ENCODE data around the gene INSIG2. TPM values are rescaled to one million over a fixed set of nuclear protein-coding genes. Genes with fewer than 3 reads are reported as not detected.
"Not testable (repeated sequence)": the region's sequence is repeated elsewhere in the genome, so short reads cannot be mapped to it uniquely, and the experiment has no call there.

The INSIG2 gene
- total RNA-seq, 2 donors from 2014 or later: 10.9 to 12.5 TPM

GRCh38 chr2:118091140-118091478 lies 2.8 kb downstream of the INSIG2 start:
- Mint-ChIP-seq H3K4me3 (no peak overlapping the region), H3K27me3 (ENCODE audit: insufficient read depth) (no peaks in the 10 kb centered on the region), H3K27ac (no peak overlapping the region), H3K9me3 (no peaks in the 10 kb centered on the region), H3K4me1 (peaks cover 18% of the 10 kb centered on the region), H3K36me3 (ENCODE audit: low read depth) (no peaks in the 10 kb centered on the region)
- Histone ChIP-seq H3K9me3 (ENCODE audit: control insufficient read depth, low read length) (no peaks in the 10 kb centered on the region), H3K4me1 (ENCODE audit: control insufficient read depth, insufficient read depth, low read length) (no peaks in the 10 kb centered on the region), H3K27me3 (ENCODE audit: control insufficient read depth, insufficient read depth, low read length, poor library complexity, severe bottlenecking) (no peaks in the 10 kb centered on the region), H3K27ac (ENCODE audit: low read depth, low read length) (no peak overlapping the region), H3K36me3 (ENCODE audit: control insufficient read depth, insufficient read depth, low read length) (no peaks in the 10 kb centered on the region), H3K4me3 (ENCODE audit: low read length) (no peak overlapping the region), H3K9ac (ENCODE audit: extremely low read depth, low read length, poor library complexity, severe bottlenecking) (no peak overlapping the region)
- WGBS, 2 experiments (ENCODE audit: insufficient coverage in 1 of 2, insufficient read length in 1 of 2): 78 to 81% methylated on average over 2 of the region's 2 CpGs
- no peak for DNase-seq
- TF ChIP-seq CTCF (conservative IDR thresholded peaks at IDR 0.05): no peak

- no peak for TF ChIP-seq CTCF (conservative IDR thresholded peaks at IDR 0.05)
- Histone ChIP-seq H3K27ac (ENCODE audit: low read depth, low read length) (no peak overlapping the region), H3K9ac (ENCODE audit: extremely low read depth, low read length, poor library complexity, severe bottlenecking) (no peak overlapping the region), H3K36me3 (ENCODE audit: control insufficient read depth, insufficient read depth, low read length) (no peaks in the 10 kb centered on the region), H3K9me3 (ENCODE audit: control insufficient read depth, low read length) (no peaks in the 10 kb centered on the region), H3K27me3 (ENCODE audit: control insufficient read depth, insufficient read depth, low read length, poor library complexity, severe bottlenecking) (no peaks in the 10 kb centered on the region), H3K4me3 (ENCODE audit: low read length) (no peak overlapping the region), H3K4me1 (ENCODE audit: control insufficient read depth, insufficient read depth, low read length) (no peaks in the 10 kb centered on the region)
- Mint-ChIP-seq H3K4me1 (peaks cover 16% of the 10 kb centered on the region), H3K9me3 (no peaks in the 10 kb centered on the region), H3K4me3 (no peak overlapping the region), H3K27ac (no peak overlapping the region), H3K27me3 (ENCODE audit: insufficient read depth) (no peaks in the 10 kb centered on the region), H3K36me3 (ENCODE audit: low read depth) (no peaks in the 10 kb centered on the region)
- DNase-seq: no peak
- WGBS, 2 experiments (ENCODE audit: insufficient coverage in 1 of 2, insufficient read length in 1 of 2): 97 to 100% methylated on average over 1 of the region's 1 CpG
These were observed 3.4 kb downstream of the INSIG2 start for GRCh38 chr2:118091631-118092030.

GRCh38 chr2:118094102-118094501 lies 5.8 kb downstream of the INSIG2 start:
- peaks cover 18% of the 10 kb centered on the region for H3K4me1 Mint-ChIP-seq

GRCh38 chr2:118094503-118094902 lies 6.2 kb downstream of the INSIG2 start:
- WGBS, 2 experiments (ENCODE audit: insufficient coverage in 1 of 2, insufficient read length in 1 of 2): 90% methylated on average over 2 of the region's 2 CpGs; no CpG with 5 or more reads in 1 of the 2 experiments
- no peak overlapping the region for H3K9ac ChIP-seq (ENCODE audit: extremely low read depth, low read length, poor library complexity, severe bottlenecking)
- Mint-ChIP-seq H3K4me3 (no peak overlapping the region), H3K36me3 (ENCODE audit: low read depth) (peaks cover 2% of the 10 kb centered on the region), H3K27me3 (ENCODE audit: insufficient read depth) (no peaks in the 10 kb centered on the region), H3K27ac (no peak overlapping the region), H3K4me1 (peaks cover 18% of the 10 kb centered on the region), H3K9me3 (no peaks in the 10 kb centered on the region)
- H3K9me3 ChIP-seq (ENCODE audit: control insufficient read depth, low read length): no peaks in the 10 kb centered on the region
- no peak for DNase-seq
- no peak overlapping the region for H3K4me3 ChIP-seq (ENCODE audit: low read length)
- TF ChIP-seq CTCF (conservative IDR thresholded peaks at IDR 0.05): no peak
- no peaks in the 10 kb centered on the region for H3K27me3 ChIP-seq (ENCODE audit: control insufficient read depth, insufficient read depth, low read length, poor library complexity, severe bottlenecking)
- H3K36me3 ChIP-seq (ENCODE audit: control insufficient read depth, insufficient read depth, low read length): no peaks in the 10 kb centered on the region
- no peak overlapping the region for H3K27ac ChIP-seq (ENCODE audit: low read depth, low read length)
- H3K4me1 ChIP-seq (ENCODE audit: control insufficient read depth, insufficient read depth, low read length): no peaks in the 10 kb centered on the region

More at GRCh38 chr2:118094102-118094501, 5.8 kb downstream of the INSIG2 start:
- not testable (repeated sequence) for H3K4me3 Mint-ChIP-seq; H3K27ac ChIP-seq (ENCODE audit: low read depth, low read length); H3K9me3 ChIP-seq (ENCODE audit: control insufficient read depth, low read length); DNase-seq; H3K9ac ChIP-seq (ENCODE audit: extremely low read depth, low read length, poor library complexity, severe bottlenecking); H3K36me3 Mint-ChIP-seq (ENCODE audit: low read depth); H3K9me3 Mint-ChIP-seq; H3K4me3 ChIP-seq (ENCODE audit: low read length); H3K4me1 ChIP-seq (ENCODE audit: control insufficient read depth, insufficient read depth, low read length); H3K27me3 ChIP-seq (ENCODE audit: control insufficient read depth, insufficient read depth, low read length, poor library complexity, severe bottlenecking); H3K27ac Mint-ChIP-seq; H3K36me3 ChIP-seq (ENCODE audit: control insufficient read depth, insufficient read depth, low read length); H3K27me3 Mint-ChIP-seq (ENCODE audit: insufficient read depth)
